GM19455 (cell line): ENCODE results near the gene MPRIP.
"Not testable (repeated sequence)": the region's sequence is repeated elsewhere in the genome, so short reads cannot be mapped to it uniquely, and the experiment has no call there.

Experiments
- ATAC-seq: cut with Tn5 transposase; IDR thresholded peaks from one replicate; pipeline ENCODE4 v1.9.1; 2021; ENCODE audit not compliant: unreplicated experiment

Gene MPRIP

DNA sequence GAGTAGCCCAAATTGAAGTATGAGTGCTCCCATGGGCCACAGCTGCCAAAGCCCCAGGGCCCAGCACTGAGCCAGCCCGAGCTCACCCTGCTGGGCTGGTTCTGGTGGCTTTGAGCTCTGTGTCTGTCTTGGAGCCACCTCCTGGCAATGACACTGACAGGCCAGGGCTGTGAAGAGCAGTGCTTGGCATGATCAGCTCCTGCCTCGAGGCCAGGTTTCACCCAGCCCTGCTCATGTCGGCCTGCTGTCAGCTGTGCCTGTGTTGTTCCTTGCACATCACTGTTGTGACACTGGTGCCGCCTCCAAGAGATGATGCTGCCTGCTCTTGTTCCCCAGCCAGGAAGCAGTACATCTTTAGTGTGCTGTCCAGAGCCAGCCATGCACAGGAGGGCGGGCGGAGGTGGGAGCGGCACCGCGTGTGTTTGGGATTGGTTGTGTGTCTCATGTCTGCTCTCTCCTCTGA is 137.9 kb downstream of the MPRIP start:
- no peak for ATAC-seq

DNA sequence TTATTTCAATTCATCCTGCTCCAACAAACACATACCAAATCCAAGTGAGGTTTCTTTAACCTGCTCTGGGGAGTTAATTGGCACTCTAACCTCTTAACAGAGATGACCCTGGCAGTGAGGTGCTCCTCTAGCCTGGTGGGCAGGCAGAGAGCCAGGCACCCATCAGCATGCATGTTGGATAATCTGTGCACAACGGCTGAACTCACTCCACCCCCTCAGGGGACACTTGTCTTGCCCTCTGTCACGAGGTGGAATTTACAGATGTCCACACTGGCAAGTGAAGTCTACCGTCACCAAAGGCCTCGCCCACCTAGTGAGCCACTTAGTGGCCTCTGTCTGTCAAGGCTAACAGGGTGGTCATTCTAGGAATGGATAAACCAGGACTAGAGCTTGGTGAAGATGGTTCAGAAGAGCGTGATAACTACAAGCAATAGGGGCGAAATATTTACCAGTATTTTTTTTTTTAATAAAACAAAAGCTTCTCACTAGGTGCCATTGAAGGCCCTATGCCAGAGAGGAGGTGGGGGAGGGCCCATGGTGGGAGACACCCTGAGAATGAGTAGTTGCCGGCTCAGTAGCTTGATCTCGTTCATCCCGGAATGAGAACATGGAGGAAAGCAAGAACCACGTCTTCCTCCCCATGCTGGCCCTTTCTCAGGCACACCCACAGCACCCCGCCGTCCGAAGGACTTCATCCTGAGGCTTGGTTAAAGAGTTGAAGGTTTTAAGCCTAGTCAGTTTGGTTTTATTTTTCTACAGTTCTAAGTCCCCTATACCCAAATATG is 138.7 kb downstream of the MPRIP start:
- no peak for ATAC-seq

DNA sequence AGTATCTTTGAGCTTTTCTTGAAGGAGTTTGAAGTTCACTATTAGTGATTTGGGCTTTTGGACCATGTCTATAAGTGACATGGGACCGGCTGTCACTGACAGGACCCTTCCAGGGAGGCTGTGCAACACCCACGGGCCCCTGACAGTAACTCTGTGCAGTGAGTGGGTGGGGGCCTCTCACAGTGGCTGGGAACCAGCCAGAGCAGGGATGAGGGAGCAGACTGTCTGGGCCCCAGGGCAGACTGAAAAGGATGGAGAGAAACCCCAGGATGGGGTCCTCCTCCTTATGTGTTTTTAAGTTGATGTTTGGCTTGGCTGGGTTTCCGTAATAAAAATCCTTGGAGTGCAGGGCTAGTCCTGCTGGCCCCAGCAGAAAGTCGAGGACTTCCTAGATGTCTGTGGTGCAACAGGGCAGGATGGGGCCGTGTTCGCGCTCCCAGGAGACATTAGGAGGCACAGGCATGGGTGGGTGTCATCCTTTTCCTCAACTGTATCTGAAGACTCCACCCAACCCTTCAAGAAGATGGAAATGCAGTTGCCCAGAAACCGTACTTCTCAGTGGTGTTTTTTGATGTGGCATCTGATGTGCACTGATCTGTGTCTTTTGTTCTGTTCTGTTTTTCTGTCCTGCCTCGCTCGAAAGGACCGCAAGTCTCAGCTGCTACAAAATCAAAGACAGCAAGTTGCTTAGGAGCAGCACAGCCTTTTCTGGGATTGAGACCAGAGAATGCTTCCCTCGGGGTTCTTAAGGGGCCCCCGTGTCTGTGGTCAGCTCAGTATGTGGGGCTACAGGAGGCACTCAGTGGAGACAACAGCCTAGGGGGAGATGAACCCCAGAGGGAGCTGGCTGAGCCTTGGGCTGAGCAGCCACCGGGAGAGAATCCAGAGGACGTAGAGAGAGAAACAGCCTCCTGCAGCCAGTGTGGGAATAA is 139.7 kb downstream of the MPRIP start:
- no peak for ATAC-seq

DNA sequence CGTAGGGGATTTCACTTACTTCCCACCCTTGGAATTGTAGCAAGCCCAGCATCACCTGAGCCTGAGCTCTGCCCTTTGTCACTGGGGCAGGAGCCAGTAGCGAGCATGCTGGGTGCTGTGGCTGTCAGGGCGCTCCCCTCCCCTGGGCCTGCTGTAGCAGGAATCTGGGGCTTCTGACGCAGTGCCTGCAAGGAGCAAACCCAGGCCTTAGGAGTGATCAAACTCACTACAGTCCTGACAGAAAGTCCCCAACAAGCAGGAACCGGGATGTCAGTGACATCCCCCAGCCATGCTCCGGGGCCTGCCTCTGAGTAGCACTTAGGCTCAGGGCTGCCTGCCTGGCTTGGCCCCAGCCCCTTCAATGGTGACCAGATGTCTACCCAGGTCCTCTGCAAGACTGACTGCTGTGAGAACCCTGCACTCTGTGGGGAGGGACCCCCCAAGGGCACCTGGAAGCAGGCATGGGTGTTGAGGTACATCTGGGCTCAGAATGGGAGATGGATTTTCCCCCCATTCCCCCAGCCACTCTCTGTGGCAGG is 140.4 kb downstream of the MPRIP start:
- no peak for ATAC-seq

DNA sequence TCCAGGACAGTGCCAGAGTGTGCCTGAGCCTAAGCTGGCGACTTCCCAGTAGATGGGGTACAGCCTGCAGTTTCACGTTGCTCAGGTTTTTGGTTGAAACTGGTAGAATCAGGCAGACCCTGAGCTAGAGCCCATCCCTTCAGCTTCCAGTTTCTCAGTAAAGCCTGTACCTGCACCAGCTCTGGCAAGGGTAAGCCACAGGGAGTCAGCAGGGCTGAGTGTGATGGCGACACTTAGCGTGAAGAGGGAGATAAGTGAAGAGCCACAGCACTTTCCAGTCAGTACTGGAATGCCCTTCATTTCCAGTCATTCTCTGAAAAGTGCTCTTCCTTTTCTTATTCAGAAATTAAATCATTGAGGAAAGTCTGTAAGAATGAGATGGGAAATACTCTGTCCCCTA is 141.5 kb downstream of the MPRIP start:
- ATAC-seq, result no peak

DNA sequence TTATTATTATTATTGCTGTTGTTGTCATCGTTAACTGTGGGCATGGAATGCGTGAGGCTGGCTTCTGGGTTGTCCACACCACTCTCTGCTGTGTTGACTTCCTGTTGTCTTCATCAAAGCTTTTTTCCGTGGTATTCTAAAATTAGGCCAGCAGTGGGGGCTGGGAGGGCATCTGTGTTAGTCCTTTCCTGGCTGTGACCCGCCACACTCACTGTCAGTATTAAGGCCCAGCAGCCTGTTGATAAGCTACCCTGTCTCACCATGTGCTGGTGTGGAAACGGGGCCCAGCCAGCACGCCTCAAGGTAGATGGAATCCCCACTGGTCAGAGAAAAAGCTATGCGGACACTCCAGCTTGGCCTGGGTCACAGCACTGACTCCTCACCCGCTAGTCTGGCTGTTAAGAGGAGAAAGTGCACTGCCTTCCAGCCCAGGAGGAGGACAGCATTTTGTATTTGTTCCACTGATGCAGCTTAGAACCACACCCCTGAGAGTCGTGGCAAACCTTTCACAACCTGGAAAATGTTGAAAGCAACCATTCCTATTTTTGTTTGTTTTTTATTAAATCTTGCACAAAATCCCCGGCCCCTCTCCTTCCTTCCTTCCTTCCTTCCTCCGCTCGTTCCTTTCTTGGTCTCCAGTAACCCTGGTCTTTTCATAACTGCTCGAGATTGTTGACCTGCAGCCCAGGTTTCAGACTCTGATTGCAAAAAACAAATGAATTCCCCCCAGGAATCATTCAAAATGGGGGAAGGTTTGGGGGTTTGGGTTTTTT is 142.9 kb downstream of the MPRIP start:
- ATAC-seq, result not testable (repeated sequence)

DNA sequence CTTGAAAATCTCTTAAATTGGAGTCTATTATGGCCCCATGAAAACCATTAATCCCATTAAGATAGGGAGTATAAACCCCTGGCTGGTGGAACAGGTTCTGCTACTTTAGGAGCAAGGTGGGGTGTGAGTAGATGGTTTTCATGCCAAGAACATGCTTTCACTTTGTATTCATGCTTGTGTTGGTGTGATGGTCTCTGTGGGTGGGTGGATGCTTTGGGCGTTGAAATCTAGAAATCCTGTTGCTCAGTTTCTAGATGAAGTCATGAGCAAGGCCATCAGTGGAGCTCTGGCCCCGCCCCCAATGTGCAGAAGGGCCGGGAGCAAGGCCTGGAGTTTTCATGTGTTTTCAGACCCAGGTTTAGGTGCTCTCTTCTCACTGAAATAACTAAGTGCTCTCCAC is 143.8 kb downstream of the MPRIP start:
- ATAC-seq, result no peak

DNA sequence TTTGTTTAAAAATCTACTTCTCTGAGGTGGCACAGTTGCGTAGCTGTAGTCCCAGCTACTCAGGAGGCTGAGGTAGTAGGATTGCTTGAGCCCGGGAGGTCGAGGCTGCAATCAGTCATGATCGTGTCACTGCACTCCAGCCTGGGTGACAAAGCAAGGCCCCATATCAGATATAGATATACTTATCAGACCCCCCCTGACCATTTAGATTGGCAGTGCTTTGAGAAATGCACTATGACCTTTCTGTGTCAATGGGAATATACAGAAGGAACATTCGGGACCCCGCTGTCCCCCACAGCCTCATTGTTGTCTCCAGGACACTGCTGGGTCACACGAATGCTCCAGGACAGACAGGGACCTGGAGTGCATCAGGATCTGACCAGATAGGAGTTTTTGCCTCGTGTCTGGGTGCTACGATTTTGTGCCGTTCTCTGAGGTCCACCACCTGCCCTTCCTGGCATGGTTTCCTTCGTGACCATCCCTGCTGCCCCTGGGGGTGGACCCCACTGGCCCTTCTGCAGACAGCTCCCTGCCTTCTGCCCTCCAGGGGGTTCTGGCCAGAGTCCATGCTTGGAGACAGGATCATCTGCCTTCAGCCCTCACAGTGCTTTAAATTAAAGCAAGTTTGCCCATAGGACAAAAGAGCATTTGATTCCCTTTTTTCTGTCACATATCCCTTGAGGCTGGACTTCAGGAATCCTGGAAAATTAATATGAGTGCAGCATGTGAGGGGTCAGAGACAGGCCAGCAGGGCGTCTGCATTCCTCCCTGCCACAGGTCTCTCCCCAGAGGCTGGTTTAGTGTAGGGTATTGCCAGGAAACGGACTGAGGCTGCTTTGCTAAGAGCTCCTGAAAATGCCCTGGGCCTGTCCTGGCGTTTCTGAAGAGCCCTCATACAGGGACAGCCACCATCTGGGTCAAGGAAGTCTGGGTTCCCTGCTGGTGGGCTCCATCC is 144.6 kb downstream of the MPRIP start:
- ATAC-seq, result no peak

DNA sequence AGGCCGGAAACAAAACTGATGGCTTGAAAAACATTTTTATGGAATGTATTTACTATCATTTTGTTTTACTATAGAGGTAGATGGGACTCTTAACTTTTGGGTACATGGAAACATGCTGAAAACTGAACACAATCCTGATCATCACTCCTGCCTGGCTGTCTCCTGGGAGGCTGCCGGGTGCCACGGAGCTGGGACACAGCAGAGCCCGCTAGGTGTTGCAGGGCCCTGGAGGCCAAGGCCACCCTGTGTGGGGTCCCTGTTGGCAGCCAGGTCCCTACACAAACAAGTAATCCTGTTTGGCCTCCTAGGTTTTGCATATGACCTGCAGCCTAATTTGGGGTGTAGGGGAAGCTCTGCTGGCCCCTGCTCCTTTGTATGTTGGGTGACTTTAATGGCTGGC is 146.3 kb downstream of the MPRIP start:
- no peak for ATAC-seq

DNA sequence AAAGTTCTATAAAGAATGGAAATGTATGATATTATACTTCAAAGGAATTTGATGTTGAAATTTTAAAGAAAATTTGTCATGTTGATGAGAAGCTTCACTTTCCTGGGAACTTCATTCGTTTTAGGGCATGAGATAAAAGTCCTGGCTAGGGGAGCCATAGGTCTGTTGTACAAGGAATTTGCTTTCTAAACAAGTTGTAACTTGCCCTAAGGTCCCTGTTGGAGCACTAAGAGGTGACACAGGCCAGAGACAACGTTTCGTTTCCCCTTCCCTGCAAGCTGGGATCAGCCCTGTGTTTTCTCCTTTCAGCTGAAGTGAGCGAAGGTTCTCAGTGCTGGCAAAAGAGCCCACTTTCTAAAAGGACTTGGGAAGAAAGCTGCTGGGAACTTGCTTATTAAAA is 147.3 kb downstream of the MPRIP start:
- no peak for ATAC-seq

DNA sequence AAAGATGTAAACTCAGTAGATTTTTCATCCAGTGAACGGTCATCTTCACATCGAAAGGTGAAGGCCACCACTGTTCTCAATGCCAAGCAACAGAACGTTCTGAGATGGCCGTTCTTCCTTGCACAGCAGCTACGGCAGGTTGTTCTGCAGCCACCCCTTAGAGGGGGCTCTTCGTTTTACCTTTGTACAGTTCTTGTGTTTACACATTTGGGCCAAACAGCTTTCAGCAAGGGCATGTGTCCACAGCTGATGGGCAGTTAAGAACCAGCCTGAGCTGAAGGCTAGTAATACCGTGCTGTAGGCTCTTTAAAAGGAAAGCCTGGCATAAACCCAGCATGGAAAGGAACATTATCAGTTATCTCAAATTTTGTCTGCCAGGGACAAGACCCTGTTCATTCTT is 147.9 kb downstream of the MPRIP start:
- ATAC-seq, result no peak

DNA sequence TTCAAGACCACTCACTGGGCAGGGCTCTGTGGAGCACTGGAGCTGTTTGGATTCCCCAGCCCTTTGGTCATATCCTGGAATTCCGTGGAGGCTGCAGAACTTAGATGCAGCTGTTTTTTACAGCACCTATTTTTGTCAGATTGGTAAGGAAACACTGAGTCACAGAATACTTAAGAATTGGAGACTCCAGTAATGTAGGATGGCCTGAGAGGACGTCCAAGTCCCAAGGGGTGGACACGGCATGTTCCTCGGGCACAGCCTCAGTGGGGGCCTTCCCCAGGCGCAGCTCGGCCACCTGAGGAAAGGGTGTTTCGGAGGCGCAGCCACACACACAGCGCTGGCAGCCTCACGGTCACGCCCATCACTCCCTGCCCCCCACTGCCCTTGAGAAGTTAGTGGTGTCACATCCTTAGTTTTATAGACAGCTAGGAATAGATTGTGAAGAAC is 149.1 kb downstream of the MPRIP start:
- no peak for ATAC-seq

DNA sequence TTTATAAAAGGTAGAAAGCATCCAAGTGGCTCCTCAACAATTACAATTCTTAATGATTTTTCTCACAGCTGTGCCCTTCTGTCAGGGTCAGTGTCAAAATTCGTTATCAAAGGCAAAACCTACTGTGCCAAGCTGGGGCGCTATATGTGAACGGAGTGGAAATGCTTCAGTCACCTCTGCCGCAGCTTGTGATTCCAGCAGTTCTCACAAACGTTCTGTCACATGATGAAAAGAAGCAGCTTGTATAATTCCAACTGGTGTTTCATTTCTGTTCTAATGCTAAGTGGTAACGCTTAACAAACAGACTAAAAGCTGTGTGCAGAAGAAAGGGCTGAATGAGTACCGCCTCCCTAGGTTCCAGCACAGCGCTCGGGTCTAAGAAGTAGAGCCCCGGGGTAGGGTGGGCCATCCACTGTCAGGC is 149.7 kb downstream of the MPRIP start:
- no peak for ATAC-seq

DNA sequence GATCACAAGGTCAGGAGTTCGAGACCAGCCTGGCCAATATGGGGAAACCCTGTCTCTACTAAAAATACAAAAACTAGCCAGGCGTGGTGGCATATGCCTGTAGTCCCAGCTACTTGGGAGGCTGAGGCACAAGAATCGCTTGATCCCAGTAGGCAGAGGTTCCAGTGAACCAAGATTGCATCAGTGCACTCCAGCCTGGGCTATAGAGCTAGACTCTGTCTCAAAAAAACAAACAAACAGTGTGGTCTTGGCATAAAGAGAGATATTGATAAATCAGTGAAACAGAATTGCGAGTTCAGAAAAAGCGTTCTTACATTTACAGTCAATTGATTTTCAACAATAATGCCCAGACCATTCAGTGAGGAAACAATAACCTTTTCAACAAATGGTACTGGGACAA is 153.2 kb downstream of the MPRIP start:
- not testable (repeated sequence) for ATAC-seq

DNA sequence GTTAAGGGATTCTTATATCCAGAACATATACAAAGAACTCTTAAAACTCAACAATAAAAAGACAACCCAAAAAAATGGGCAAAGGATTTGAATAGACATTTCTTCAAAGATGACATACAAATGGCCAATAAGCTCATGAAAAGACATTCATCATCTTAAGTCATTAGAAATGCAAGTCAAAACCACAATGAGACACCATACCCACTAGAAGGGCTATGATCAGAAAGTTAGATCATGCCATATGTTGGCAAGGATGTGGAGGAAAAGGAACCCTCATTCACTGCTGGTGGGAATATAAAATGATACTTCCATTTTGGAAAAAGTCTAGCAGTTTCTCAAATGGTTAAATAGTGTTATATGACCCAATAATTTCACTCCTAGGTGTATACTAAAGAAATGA is 154.5 kb downstream of the MPRIP start:
- ATAC-seq, result no peak

DNA sequence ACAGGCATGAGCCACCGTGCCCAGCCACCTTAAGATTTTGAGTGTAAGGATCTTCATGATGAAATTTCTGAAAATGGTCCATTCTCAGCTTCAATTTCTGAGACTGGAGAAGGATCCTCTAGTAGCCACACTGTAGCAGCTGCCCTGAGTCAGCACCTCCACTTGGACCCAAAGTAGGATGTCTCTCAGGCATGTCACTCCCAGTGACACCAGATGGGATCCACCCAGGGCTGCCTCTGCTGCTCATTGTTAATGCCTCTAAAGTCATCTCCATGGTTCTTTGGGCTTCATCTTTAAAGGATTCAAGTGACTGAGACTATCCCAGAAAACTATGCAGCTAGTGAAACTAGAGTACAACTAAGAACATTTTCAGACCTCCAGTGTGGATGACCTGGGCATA is 156.0 kb downstream of the MPRIP start:
- ATAC-seq, result no peak

DNA sequence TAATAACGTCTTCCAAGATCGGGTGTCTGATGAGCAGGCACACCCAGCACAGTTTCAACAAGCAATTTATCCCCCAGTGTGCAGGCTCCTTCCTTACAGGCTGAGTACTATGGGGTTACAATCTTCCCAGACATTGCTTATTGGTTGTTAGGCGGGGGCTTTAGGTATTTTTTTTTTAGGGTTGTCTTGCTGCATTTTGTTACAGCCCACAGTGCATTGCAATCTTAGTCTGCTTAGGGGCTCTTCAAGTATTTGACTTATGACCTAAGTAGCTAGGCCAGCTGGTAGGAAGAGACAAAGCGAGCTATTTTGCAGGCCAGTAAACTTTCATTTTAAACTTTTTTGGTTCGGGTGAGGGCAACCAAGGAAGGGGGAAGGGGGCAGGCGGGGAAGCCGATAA is 158.1 kb downstream of the MPRIP start:
- no peak for ATAC-seq

DNA sequence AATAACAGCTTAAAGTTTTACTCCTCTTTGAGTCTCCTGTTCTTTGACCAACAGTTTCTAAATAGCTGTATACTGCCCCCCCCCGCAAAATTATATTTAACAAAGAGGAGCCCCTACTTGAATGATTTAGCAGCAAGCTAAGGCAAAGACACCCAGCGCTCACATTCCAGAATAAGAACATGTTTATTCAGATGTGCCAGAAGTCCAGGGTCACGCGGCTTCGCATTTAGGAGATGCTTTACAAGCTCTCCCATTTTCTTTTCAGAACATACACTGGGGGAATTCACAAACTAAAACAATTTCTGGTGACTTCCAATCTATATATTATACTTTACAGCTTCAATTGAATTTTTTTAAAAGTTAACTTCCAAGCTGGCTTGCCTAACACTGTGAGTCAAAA is 158.6 kb downstream of the MPRIP start:
- ATAC-seq, result no peak

DNA sequence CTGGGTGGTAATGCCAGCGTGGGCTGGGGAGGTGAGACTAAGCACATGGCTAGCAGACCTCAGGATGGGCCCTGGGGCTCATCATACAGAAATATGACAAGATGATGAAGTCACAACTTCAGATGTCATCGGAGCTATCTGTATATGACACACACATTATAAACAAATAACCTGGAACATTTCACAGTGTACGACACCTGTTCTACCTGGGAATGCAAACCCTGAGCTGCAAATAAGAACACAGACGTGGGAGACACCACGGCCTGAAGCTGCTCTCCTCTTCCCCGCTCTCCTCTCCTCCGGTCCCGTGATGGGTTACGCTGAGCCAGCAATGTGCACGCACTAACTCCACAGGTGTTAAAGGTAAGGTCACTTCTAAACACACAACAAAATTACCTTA is 159.0 kb downstream of the MPRIP start:
- no peak for ATAC-seq

DNA sequence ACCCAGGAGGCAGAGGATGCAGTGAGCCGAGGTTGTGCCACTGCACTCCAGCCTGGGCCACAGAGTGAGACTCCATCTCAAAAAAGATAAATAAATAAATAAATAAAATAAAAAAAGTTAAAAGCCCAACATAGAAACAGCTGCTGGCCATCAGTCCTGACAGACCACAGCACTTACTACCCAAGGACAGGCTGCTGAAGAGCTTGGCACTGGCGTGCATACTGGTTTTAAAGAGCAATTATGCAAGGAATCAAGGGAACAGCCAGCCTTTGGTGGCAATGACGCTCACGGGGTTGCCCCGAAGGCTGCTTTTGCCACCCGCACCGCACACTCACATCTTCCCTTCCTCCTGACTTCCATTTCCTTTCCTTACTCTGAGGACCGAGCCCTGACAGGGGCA is 159.7 kb downstream of the MPRIP start:
- ATAC-seq, result no peak
